Gastrocnemius medialis (tissue), 4 donors: ENCODE measurements around the gene STRN4.

Experiments
- CTCF ChIP-seq, 5 experiments: fragments of 450-650 bp in 3 of 5; fragments of 200-600 bp in 2 of 5; sonication (generic) in 2 of 5; IDR thresholded peaks in 4 of 5; conservative IDR thresholded peaks in 1 of 5; 1 replicate in 4 of 5; 2 replicates in 1 of 5; pipeline ENCODE4 v1.5.1; 2016 to 2019; ENCODE audit warnings: antibody characterized with exemption in 5 of 5, mild to moderate bottlenecking in 3 of 5, moderate library complexity in 3 of 5
- POLR2A ChIP-seq, 2 donors: fragments of 450-650 bp; IDR thresholded peaks; one replicate each; pipeline ENCODE4 v1.6.1; 2017; ENCODE audit warnings: antibody characterized with exemption in 2 of 2, mild to moderate bottlenecking in 2 of 2, moderate library complexity in 2 of 2

DNA sequence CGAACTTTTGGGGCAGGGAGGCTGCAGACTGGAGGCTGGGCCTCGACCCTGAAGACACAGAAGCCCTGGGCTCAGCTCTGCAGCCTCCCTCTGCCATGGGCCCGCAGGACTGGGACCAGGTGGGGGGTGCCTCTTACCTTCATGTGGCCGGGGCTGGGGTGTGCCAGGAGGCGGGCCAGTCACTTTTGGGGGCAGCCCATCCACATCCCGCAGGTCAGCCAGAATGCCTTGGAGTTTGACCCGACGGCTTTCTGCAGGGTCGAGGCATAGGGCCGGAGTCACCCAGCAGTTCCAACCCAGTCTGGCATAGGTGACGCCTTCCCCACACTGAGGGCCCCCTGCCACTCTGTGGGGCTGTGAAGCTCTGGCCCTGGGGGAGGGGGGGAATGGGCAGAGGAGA is 18.5 kb downstream of the STRN4 start:
- TF ChIP-seq POLR2A (IDR thresholded peaks at IDR 0.05) (no peak), CTCF (IDR thresholded peaks at IDR 0.05 in 4 of 5, conservative IDR thresholded peaks at IDR 0.05 in 1 of 5) (no peak)
